ENCODE results near the gene NAP1L3. TPM values are rescaled to one million over a fixed set of nuclear protein-coding genes. Genes with fewer than 3 reads are reported as not detected.

NAP1L3 gene, protein sequence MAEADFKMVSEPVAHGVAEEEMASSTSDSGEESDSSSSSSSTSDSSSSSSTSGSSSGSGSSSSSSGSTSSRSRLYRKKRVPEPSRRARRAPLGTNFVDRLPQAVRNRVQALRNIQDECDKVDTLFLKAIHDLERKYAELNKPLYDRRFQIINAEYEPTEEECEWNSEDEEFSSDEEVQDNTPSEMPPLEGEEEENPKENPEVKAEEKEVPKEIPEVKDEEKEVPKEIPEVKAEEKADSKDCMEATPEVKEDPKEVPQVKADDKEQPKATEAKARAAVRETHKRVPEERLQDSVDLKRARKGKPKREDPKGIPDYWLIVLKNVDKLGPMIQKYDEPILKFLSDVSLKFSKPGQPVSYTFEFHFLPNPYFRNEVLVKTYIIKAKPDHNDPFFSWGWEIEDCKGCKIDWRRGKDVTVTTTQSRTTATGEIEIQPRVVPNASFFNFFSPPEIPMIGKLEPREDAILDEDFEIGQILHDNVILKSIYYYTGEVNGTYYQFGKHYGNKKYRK
- 8.7 and 11.8 TPM in 2 replicates for total RNA-seq

DNA sequence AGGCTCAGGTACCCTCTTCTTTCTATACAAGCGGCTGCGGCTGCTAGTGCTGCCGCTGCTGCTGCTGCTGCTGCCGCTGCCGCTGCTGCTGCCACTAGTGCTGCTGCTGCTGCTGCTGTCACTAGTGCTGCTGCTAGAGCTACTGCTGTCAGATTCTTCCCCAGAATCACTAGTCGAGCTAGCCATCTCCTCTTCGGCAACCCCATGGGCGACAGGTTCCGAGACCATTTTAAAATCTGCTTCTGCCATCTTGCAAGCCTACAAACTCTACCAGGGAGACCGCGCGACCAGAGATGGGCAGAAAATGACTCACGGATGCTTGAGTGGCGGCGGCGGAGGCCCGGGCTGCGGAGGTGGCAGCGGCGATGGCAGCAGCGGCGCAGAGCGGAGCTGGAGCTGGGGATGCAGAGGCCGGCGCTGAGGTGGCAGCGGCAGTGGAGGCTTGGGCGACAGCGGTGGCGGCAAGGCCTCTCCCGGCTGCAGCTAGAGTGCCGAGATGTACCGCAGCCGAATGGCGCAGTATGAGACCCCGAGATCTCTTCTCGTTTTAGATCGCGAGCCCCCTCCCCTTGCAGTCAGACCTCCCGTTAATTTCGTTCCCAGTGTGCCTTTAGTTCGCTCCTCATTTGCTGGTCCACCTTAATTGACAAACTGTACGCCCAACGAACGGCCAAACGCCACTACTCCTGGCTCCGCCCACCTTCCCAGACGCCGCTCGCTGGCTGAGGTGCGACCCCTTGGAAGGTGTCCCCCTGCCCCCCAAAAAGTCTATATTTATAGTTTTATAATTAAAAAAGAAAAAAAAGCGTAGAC is at the start of gene NAP1L3:
Gene NAP1L3, minus strand, starts transcription at position 523 of the 813 bp plus-strand sequence. Its CDS starts 274 bp downstream, at position 249.

DNA sequence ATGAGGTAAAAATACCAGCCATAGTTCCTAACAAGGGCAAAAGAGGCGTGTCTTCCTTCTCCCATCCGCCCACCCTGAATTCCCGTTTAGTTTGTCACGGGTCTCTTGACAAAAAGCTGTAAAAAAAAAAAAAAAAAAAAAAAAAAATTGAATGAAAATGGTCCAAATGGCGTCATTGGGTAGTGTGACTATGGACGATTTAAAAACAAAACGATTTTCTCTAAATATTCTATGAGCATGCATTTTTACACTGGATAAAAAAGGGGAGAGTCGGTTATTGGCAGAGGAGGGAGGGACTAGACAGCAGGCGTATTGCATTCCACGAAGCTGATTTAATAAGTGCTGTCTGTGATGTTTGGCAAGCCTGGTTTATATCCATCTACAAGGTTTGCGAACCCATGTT is 492 bp upstream of the NAP1L3 start, which contains the start of gene FAM133A:
Gene FAM133A, plus strand, starts transcription at position 338 of the 403 bp plus-strand sequence. CDS start 35,214 bp downstream, outside the sequence.

Other genes with a start within 250 kb of the NAP1L3 start
- gene FAM133A, start 628 bp upstream of the NAP1L3 start, total RNA-seq = 0.32 and 0.36 TPM in 2 replicates